OCI-LY3 (cell line): ENCODE measurements around the gene TM9SF2.

Experiments
- EZH2phosphoT487 ChIP-seq: fragments of 200-600 bp; shearing (Covaris generic); IDR thresholded peaks from 2 replicates; pipeline ENCODE4 v1.6.1; 2018; ENCODE audit warnings: antibody characterized with exemption, mixed run types, low read depth
- TF ChIP-seq, protein P1 (sequence below): fragments of 200-600, 300-600 bp; sonication (generic); IDR thresholded peaks from 2 replicates; pipeline ENCODE4 v1.5.1; 2014; ENCODE audit warnings: antibody characterized with exemption, low read length, low read depth

DNA sequence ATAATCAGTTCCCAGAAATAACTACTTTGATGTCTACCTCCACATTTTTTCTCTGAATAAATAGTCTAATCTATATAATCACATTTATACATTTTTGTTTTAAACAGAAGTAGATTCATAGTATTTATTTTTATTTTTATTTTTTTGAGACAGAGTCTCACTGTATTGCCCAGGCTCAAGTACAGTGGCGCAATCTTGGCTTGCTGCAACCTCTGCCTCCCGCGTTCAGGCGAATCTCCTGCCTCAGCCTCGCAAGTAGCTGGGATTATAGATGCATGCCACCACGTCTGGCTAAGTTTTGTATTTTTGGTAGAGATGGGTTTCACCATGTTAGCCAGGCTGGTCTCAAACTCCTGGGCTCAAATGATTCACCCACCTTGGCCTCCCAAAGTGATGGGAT, 16.7 kb downstream of the TM9SF2 start:
- TF ChIP-seq, protein P1, sequence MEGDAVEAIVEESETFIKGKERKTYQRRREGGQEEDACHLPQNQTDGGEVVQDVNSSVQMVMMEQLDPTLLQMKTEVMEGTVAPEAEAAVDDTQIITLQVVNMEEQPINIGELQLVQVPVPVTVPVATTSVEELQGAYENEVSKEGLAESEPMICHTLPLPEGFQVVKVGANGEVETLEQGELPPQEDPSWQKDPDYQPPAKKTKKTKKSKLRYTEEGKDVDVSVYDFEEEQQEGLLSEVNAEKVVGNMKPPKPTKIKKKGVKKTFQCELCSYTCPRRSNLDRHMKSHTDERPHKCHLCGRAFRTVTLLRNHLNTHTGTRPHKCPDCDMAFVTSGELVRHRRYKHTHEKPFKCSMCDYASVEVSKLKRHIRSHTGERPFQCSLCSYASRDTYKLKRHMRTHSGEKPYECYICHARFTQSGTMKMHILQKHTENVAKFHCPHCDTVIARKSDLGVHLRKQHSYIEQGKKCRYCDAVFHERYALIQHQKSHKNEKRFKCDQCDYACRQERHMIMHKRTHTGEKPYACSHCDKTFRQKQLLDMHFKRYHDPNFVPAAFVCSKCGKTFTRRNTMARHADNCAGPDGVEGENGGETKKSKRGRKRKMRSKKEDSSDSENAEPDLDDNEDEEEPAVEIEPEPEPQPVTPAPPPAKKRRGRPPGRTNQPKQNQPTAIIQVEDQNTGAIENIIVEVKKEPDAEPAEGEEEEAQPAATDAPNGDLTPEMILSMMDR: no peak
- no peak for TF ChIP-seq EZH2phosphoT487
